Kidney (tissue), 14 donors: ENCODE data around the gene XYLT2. TPM values are rescaled to one million over a fixed set of nuclear protein-coding genes. Genes with fewer than 3 reads are reported as not detected.

Experiments used
- DNase-seq, 5 donors: peaks; one replicate each; pipeline ENCODE4 v3.0.0-alpha.2; 2013 to 2020
- FAIRE-seq: peaks from 2 replicates; lab custom pipeline; 2012; peaks lifted over from hg19 to GRCh38; lab: Jason Lieb, UNC
- H3K27ac ChIP-seq, 2 donors: one replicate each; pipeline ENCODE4 v1.7.0; 2013; ENCODE audit warnings: low read depth in 2 of 2, low read length in 2 of 2, inconsistent platforms in 1 of 2
- H3K27me3 ChIP-seq: one replicate; pipeline ENCODE4 v1.7.1; 2013; ENCODE audit warnings: low read length, inconsistent platforms; ENCODE audit not compliant: control insufficient read depth, insufficient read depth
- H3K36me3 ChIP-seq, 3 donors: one replicate each; pipeline versions ENCODE4 v1.7.0 to v1.7.1; 2013; ENCODE audit warnings: low read length in 3 of 3, control low read depth in 1 of 3, inconsistent platforms in 1 of 3; ENCODE audit not compliant: insufficient read depth in 3 of 3, control insufficient read depth in 2 of 3
- H3K4me1 ChIP-seq, 3 donors: one replicate each; pipeline versions ENCODE4 v1.7.0 to v1.7.1; 2013; ENCODE audit warnings: low read length in 3 of 3, inconsistent platforms in 1 of 3, low read depth in 1 of 3; ENCODE audit not compliant: control insufficient read depth in 2 of 3, insufficient read depth in 2 of 3
- H3K4me3 ChIP-seq, 3 donors: one replicate each; pipeline versions ENCODE4 v1.7.0 to v1.8.1; 2013; ENCODE audit warnings: low read length in 3 of 3, control low read depth in 1 of 3, inconsistent platforms in 1 of 3
- H3K9ac ChIP-seq, 3 donors: one replicate each; pipeline versions ENCODE4 v1.7.0 to v1.7.1; 2013; ENCODE audit warnings: low read length in 3 of 3, control low read depth in 1 of 3, inconsistent platforms in 1 of 3
- H3K9me3 ChIP-seq, 3 donors: one replicate each; pipeline versions ENCODE4 v1.7.0 to v1.7.1; 2013; ENCODE audit warnings: low read length in 3 of 3, control low read depth in 1 of 3, inconsistent platforms in 1 of 3; ENCODE audit not compliant: control insufficient read depth in 2 of 3, insufficient read depth in 1 of 3
- CTCF ChIP-seq: IDR thresholded peaks from 3 replicates; pipeline ENCODE4 v1.5.1; 2012; ENCODE audit warnings: mild to moderate bottlenecking, moderate library complexity, borderline replicate concordance; ENCODE audit not compliant: insufficient read depth; ENCODE audit errors: extremely low read depth
- intact Hi-C: fragments of 100-400 bp; cut with DNase I; formaldehyde crosslinking; loops from one replicate; pipeline ENCODE4 v1.11.1; 2022
- polyA plus RNA-seq: library from polyadenylated mRNA; stranded (reverse); fragments of 350-450 nt; fragmentation: Illumina TruSeq; extraction: RNeasy Lipid Tissue Mini Kit (QIAGEN cat#74804); gene quantifications from one replicate; pipeline ENCODE4 v1.2.3, GENCODE V29; 2014; ENCODE audit warnings: low read depth, low replicate concordance; ENCODE audit not compliant: insufficient read depth
- total RNA-seq: library from RNA; stranded (reverse); fragmentation: NEBNext Ultra II Directional; extraction: Animal tissue kit (Norgen Biotek cat#: 25700); gene quantifications from one replicate; pipeline ENCODE4 v1.2.1, GENCODE V29; 2021
- donor health status: control.
- donor health status: control.
- donor health status: control.
- donor health status: control.
- donor health status: control.
- donor health status: DM: yes; HTN: yes; CAD: no.
- donor health status: Normal renal cell carcinoma (clear cell type).

The XYLT2 gene
- total and polyA plus RNA-seq, 2 donors from 2014 or later = 21.2 to 30.0 TPM

GRCh38 chr17:50339381-50339780 is 6.5 kb upstream of the XYLT2 start:
- no peak overlapping the region for H3K9ac ChIP-seq
- FAIRE-seq (no peak), DNase-seq (no peak)
- H3K36me3 ChIP-seq = no peaks in the 10 kb centered on the region
- no peaks in the 10 kb centered on the region for H3K27me3 ChIP-seq
- H3K4me3 ChIP-seq = no peak overlapping the region
- intact Hi-C loops = no loop called here
- H3K4me1 ChIP-seq = no peaks in the 10 kb centered on the region
- TF ChIP-seq CTCF = no peak
- no peak overlapping the region for H3K27ac ChIP-seq
- H3K9me3 ChIP-seq = no peaks in the 10 kb centered on the region

- no peak for TF ChIP-seq CTCF
- Histone ChIP-seq H3K27ac (no peak overlapping the region), H3K4me1 (peaks cover 0 to 11% (median 9%) of the 10 kb centered on the region in 3 donors), H3K9me3 (no peaks in the 10 kb centered on the region), H3K4me3 (peak overlapping the region in 1 of 3 donors; percentile 66), H3K36me3 (no peaks in the 10 kb centered on the region), H3K9ac (no peak overlapping the region), H3K27me3 (no peaks in the 10 kb centered on the region)
- intact Hi-C loops = no loop called here
- FAIRE-seq (no peak), DNase-seq (peak in 1 of 5 donors; percentile 64)
Measured at GRCh38 chr17:50344731-50345365, 1.1 kb upstream of the XYLT2 start.

- no peaks in the 10 kb centered on the region for H3K9me3 ChIP-seq
- H3K9ac ChIP-seq = peak overlapping the region; percentile 26 to 85 (median 40)
- peaks cover 0 to 11% (median 9%) of the 10 kb centered on the region in 3 donors for H3K4me1 ChIP-seq
- peak; percentile 51 to 88 (median 69) for DNase-seq
- H3K27ac ChIP-seq = no peak overlapping the region
- no peaks in the 10 kb centered on the region for H3K27me3 ChIP-seq
- TF ChIP-seq CTCF = no peak
- intact Hi-C loops = no loop called here
- FAIRE-seq = no peak
- no peaks in the 10 kb centered on the region for H3K36me3 ChIP-seq
- peak overlapping the region; percentile 59 to 75 (median 69) for H3K4me3 ChIP-seq
Measured at GRCh38 chr17:50346313-50347116, 589 bp downstream of the XYLT2 start.
